Measurements from ENCODE around the gene C1orf198. TPM values are rescaled to one million over a fixed set of nuclear protein-coding genes. Genes with fewer than 3 reads are reported as not detected.

C1orf198 gene
- total RNA-seq, 1 donor from 2014 or later: 62.5 TPM

- no peak overlapping the region for H3K4me3 Mint-ChIP-seq
- no peaks in the 10 kb centered on the region for H3K27me3 Mint-ChIP-seq
- no peak for TF ChIP-seq CTCF (conservative IDR thresholded peaks at IDR 0.05)
- peaks cover 22% of the 10 kb centered on the region for H3K4me1 Mint-ChIP-seq (ENCODE audit: unreplicated experiment)
- DNase-seq (ENCODE audit: extremely low spot score, unreplicated experiment): no peak
- peaks cover 31% of the 10 kb centered on the region for H3K36me3 Mint-ChIP-seq
- no peaks in the 10 kb centered on the region for H3K9me3 Mint-ChIP-seq
- H3K27ac Mint-ChIP-seq: no peak overlapping the region
Measured at GRCh38 chr1:230905733-230906132, 37.4 kb upstream of the C1orf198 start.

- H3K4me1 Mint-ChIP-seq (ENCODE audit: unreplicated experiment): peaks cover 27% of the 10 kb centered on the region
- DNase-seq (ENCODE audit: extremely low spot score, unreplicated experiment): no peak
- peaks cover 16% of the 10 kb centered on the region for H3K36me3 Mint-ChIP-seq
- no peaks in the 10 kb centered on the region for H3K27me3 Mint-ChIP-seq
- no peaks in the 10 kb centered on the region for H3K9me3 Mint-ChIP-seq
- TF ChIP-seq CTCF (conservative IDR thresholded peaks at IDR 0.05): no peak
- H3K27ac Mint-ChIP-seq: no peak overlapping the region
- no peak overlapping the region for H3K4me3 Mint-ChIP-seq
Measured at GRCh38 chr1:230902349-230902923, 34.1 kb upstream of the C1orf198 start.

GRCh38 chr1:230901671-230902070 lies 33.4 kb upstream of the C1orf198 start:
- no peak for TF ChIP-seq CTCF (conservative IDR thresholded peaks at IDR 0.05)
- Mint-ChIP-seq H3K36me3 (peaks cover 15% of the 10 kb centered on the region), H3K27ac (no peak overlapping the region), H3K9me3 (no peaks in the 10 kb centered on the region), H3K27me3 (no peaks in the 10 kb centered on the region), H3K4me3 (no peak overlapping the region), H3K4me1 (ENCODE audit: unreplicated experiment) (peaks cover 27% of the 10 kb centered on the region)
- no peak for DNase-seq (ENCODE audit: extremely low spot score, unreplicated experiment)

GRCh38 chr1:230900984-230901383 lies 32.7 kb upstream of the C1orf198 start:
- no peak overlapping the region for H3K4me3 Mint-ChIP-seq
- H3K27ac Mint-ChIP-seq: no peak overlapping the region
- H3K9me3 Mint-ChIP-seq: no peaks in the 10 kb centered on the region
- peaks cover 23% of the 10 kb centered on the region for H3K4me1 Mint-ChIP-seq (ENCODE audit: unreplicated experiment)
- no peak for DNase-seq (ENCODE audit: extremely low spot score, unreplicated experiment)
- H3K27me3 Mint-ChIP-seq: no peaks in the 10 kb centered on the region
- H3K36me3 Mint-ChIP-seq: peaks cover 15% of the 10 kb centered on the region
- TF ChIP-seq CTCF (conservative IDR thresholded peaks at IDR 0.05): no peak

- no peak overlapping the region for H3K27ac Mint-ChIP-seq
- H3K27me3 Mint-ChIP-seq: no peaks in the 10 kb centered on the region
- H3K4me3 Mint-ChIP-seq: no peak overlapping the region
- no peak for TF ChIP-seq CTCF (conservative IDR thresholded peaks at IDR 0.05)
- no peaks in the 10 kb centered on the region for H3K9me3 Mint-ChIP-seq
- peaks cover 14% of the 10 kb centered on the region for H3K4me1 Mint-ChIP-seq (ENCODE audit: unreplicated experiment)
- H3K36me3 Mint-ChIP-seq: peaks cover 6% of the 10 kb centered on the region
- DNase-seq (ENCODE audit: extremely low spot score, unreplicated experiment): no peak
Measured at GRCh38 chr1:230899841-230900251, 31.5 kb upstream of the C1orf198 start.

- Mint-ChIP-seq H3K9me3 (no peaks in the 10 kb centered on the region), H3K4me3 (no peak overlapping the region), H3K4me1 (ENCODE audit: unreplicated experiment) (peaks cover 23% of the 10 kb centered on the region), H3K27me3 (no peaks in the 10 kb centered on the region), H3K27ac (no peak overlapping the region), H3K36me3 (peaks cover 5% of the 10 kb centered on the region)
- no peak for DNase-seq (ENCODE audit: extremely low spot score, unreplicated experiment)
- no peak for TF ChIP-seq CTCF (conservative IDR thresholded peaks at IDR 0.05)
Measured at GRCh38 chr1:230898748-230899147, 30.4 kb upstream of the C1orf198 start.

Measured in type B pancreatic cell (in vitro differentiated cells).